Right cardiac atrium (tissue), 5 donors: ENCODE data around the gene SORCS3. TPM values are rescaled to one million over a fixed set of nuclear protein-coding genes. Genes with fewer than 3 reads are reported as not detected.

Experiments used
- ATAC-seq, 2 donors: fragments of 200-7000 bp; cut with Tn5 transposase; one replicate each; pipeline versions ENCODE4 v1.8.0 to v1.9.1; 2020; ENCODE audit warnings: moderate library complexity in 2 of 2, mild to moderate bottlenecking in 1 of 2
- DNase-seq, 3 donors: peaks; one replicate each; pipeline ENCODE4 v3.0.0-alpha.2; 2020
- H3K27ac ChIP-seq: one replicate; pipeline ENCODE4 v1.5.1; 2013; ENCODE audit warnings: mild to moderate bottlenecking, low read length, control low read depth, moderate library complexity
- H3K27me3 ChIP-seq: one replicate; pipeline ENCODE4 v1.6.1; 2013; ENCODE audit not compliant: control insufficient read depth, insufficient read depth
- H3K4me1 ChIP-seq: one replicate; pipeline ENCODE4 v1.6.1; 2013; ENCODE audit warnings: low read length; ENCODE audit not compliant: control insufficient read depth, insufficient read depth
- H3K4me3 ChIP-seq: one replicate; pipeline ENCODE4 v1.5.1; 2013; ENCODE audit warnings: low read length, control low read depth
- H3K9me3 ChIP-seq: one replicate; pipeline ENCODE4 v1.6.1; 2013; ENCODE audit warnings: low read length; ENCODE audit not compliant: control insufficient read depth
- WGBS: extraction: QIAGEN DNeasy Blood & Tissue Kit; methylation state at CpG from one replicate; pipeline ENCODE4 v1.1.7; 2013; 5-methylcytosine and 5-hydroxymethylcytosine counted together
- intact Hi-C, 4 donors: fragments of 100-400 bp; cut with DNase I; formaldehyde crosslinking; loops; one replicate each; pipeline versions ENCODE4 v1.11.0 to v1.14.0; 2022 to 2023
- polyA plus RNA-seq: library from polyadenylated mRNA; stranded (reverse); fragments of 200-250 nt; gene quantifications from one replicate; pipeline ENCODE4 v1.2.3, GENCODE V29; 2013
- total RNA-seq, 4 donors: library from RNA; stranded (reverse); fragmentation: NEBNext Ultra II Directional; extraction: Animal tissue kit (Norgen Biotek cat#: 25700); gene quantifications; one replicate each; pipeline ENCODE4 v1.2.1, GENCODE V29; 2021
- donor health status: healthy with polysubstance abuse.
- donor health status: DM: no; HTN: yes; CAD: no.
- donor health status: DM: no; HTN: no; CAD: no.
- donor health status: DM: no; HTN: yes; CAD: no; lungs with severe emphysema.
- donor health status: DM: yes; HTN: yes; CAD: no.

SORCS3 gene
- total and polyA plus RNA-seq, 5 donors = 0.03 to 0.11 (median 0.07) TPM; not detected in 2

GRCh38 chr10:105148921-105149320 is 507.8 kb downstream of the SORCS3 start:
- intact Hi-C loops = no loop called here
- ATAC-seq (no peak), DNase-seq (no peak)
- Histone ChIP-seq H3K27me3 (no peaks in the 10 kb centered on the region), H3K4me1 (no peaks in the 10 kb centered on the region), H3K9me3 (no peaks in the 10 kb centered on the region), H3K27ac (no peak overlapping the region), H3K4me3 (no peak overlapping the region)
- 80% methylated on average over 2 of the region's 2 CpGs for WGBS

- H3K4me1 ChIP-seq = no peaks in the 10 kb centered on the region
- no peak overlapping the region for H3K4me3 ChIP-seq
- H3K27ac ChIP-seq = no peak overlapping the region
- intact Hi-C loops = no loop called here
- ATAC-seq (no peak), DNase-seq (no peak)
- H3K9me3 ChIP-seq = no peaks in the 10 kb centered on the region
- no peaks in the 10 kb centered on the region for H3K27me3 ChIP-seq
These were observed 508.3 kb downstream of the SORCS3 start for GRCh38 chr10:105149371-105149891.

- intact Hi-C loops = no loop called here
- ATAC-seq (no peak), DNase-seq (no peak)
- Histone ChIP-seq H3K4me3 (no peak overlapping the region), H3K27me3 (no peaks in the 10 kb centered on the region), H3K9me3 (no peaks in the 10 kb centered on the region), H3K4me1 (no peaks in the 10 kb centered on the region), H3K27ac (no peak overlapping the region)
- WGBS = 56% methylated on average over 4 of the region's 4 CpGs
These were observed 509.3 kb downstream of the SORCS3 start for GRCh38 chr10:105150259-105150880.

- ATAC-seq = no peak
- no peak overlapping the region for H3K4me3 ChIP-seq
- intact Hi-C loops = no loop called here
- H3K9me3 ChIP-seq = no peaks in the 10 kb centered on the region
- H3K27ac ChIP-seq = no peak overlapping the region
- H3K4me1 ChIP-seq = no peaks in the 10 kb centered on the region
- no peaks in the 10 kb centered on the region for H3K27me3 ChIP-seq
- no peak for DNase-seq
- WGBS = 79% methylated on average over 4 of the region's 4 CpGs
These were observed 513.6 kb downstream of the SORCS3 start for GRCh38 chr10:105154736-105155135.

- Histone ChIP-seq H3K9me3 (no peaks in the 10 kb centered on the region), H3K27me3 (no peaks in the 10 kb centered on the region), H3K4me1 (no peaks in the 10 kb centered on the region), H3K27ac (no peak overlapping the region), H3K4me3 (no peak overlapping the region)
- WGBS = 44% methylated on average over 1 of the region's 1 CpG
- intact Hi-C loops = no loop called here
- ATAC-seq = no peak
- no peak for DNase-seq
These were observed 518.2 kb downstream of the SORCS3 start for GRCh38 chr10:105159268-105159667.

- Histone ChIP-seq H3K27me3 (no peaks in the 10 kb centered on the region), H3K4me1 (no peaks in the 10 kb centered on the region), H3K4me3 (no peak overlapping the region), H3K9me3 (no peaks in the 10 kb centered on the region), H3K27ac (no peak overlapping the region)
- DNase-seq = no peak
- 79% methylated on average over 4 of the region's 4 CpGs for WGBS
- ATAC-seq = no peak
- intact Hi-C loops = no loop called here
These were observed 520.1 kb downstream of the SORCS3 start for GRCh38 chr10:105161149-105161548.

- H3K27me3 ChIP-seq = no peaks in the 10 kb centered on the region
- intact Hi-C loops = no loop called here
- no peak overlapping the region for H3K4me3 ChIP-seq
- no peak for DNase-seq
- ATAC-seq = no peak
- WGBS = 41% methylated on average over 4 of the region's 4 CpGs
- H3K27ac ChIP-seq = no peak overlapping the region
- H3K4me1 ChIP-seq = no peaks in the 10 kb centered on the region
- H3K9me3 ChIP-seq = no peaks in the 10 kb centered on the region
These were observed 520.7 kb downstream of the SORCS3 start for GRCh38 chr10:105161767-105162166.

- no peak overlapping the region for H3K4me3 ChIP-seq
- H3K4me1 ChIP-seq = no peaks in the 10 kb centered on the region
- ATAC-seq = no peak
- intact Hi-C loops = no loop called here
- H3K27me3 ChIP-seq = no peaks in the 10 kb centered on the region
- WGBS = 59% methylated on average over 1 of the region's 1 CpG
- H3K9me3 ChIP-seq = no peaks in the 10 kb centered on the region
- no peak overlapping the region for H3K27ac ChIP-seq
- no peak for DNase-seq
These were observed 529.4 kb downstream of the SORCS3 start for GRCh38 chr10:105170521-105170920.

- Histone ChIP-seq H3K27ac (no peak overlapping the region), H3K9me3 (no peaks in the 10 kb centered on the region), H3K4me1 (no peaks in the 10 kb centered on the region), H3K27me3 (no peaks in the 10 kb centered on the region), H3K4me3 (no peak overlapping the region)
- DNase-seq = no peak
- ATAC-seq = no peak
- 85% methylated on average over 3 of the region's 3 CpGs for WGBS
- intact Hi-C loops = no loop called here
These were observed 530.9 kb downstream of the SORCS3 start for GRCh38 chr10:105171945-105172344.

- intact Hi-C loops = no loop called here
- Histone ChIP-seq H3K27me3 (no peaks in the 10 kb centered on the region), H3K9me3 (no peaks in the 10 kb centered on the region), H3K27ac (no peak overlapping the region), H3K4me1 (no peaks in the 10 kb centered on the region), H3K4me3 (no peak overlapping the region)
- ATAC-seq (no peak), DNase-seq (no peak)
These were observed 540.5 kb downstream of the SORCS3 start for GRCh38 chr10:105181626-105182025.

- no peak overlapping the region for H3K27ac ChIP-seq
- no peaks in the 10 kb centered on the region for H3K9me3 ChIP-seq
- 88% methylated on average over 4 of the region's 4 CpGs for WGBS
- intact Hi-C loops = no loop called here
- no peak overlapping the region for H3K4me3 ChIP-seq
- no peak for DNase-seq
- H3K27me3 ChIP-seq = no peaks in the 10 kb centered on the region
- H3K4me1 ChIP-seq = no peaks in the 10 kb centered on the region
- no peak for ATAC-seq
These were observed 542.4 kb downstream of the SORCS3 start for GRCh38 chr10:105183536-105183935.

GRCh38 chr10:105185161-105185560 is 544.1 kb downstream of the SORCS3 start:
- no peaks in the 10 kb centered on the region for H3K9me3 ChIP-seq
- no peaks in the 10 kb centered on the region for H3K27me3 ChIP-seq
- ATAC-seq = no peak
- DNase-seq = no peak
- intact Hi-C loops = no loop called here
- no peak overlapping the region for H3K4me3 ChIP-seq
- 83% methylated on average over 4 of the region's 4 CpGs for WGBS
- no peaks in the 10 kb centered on the region for H3K4me1 ChIP-seq
- H3K27ac ChIP-seq = no peak overlapping the region
